OCI-LY7 (cell line): Measurements from ENCODE around the gene OPTN. TPM values are rescaled to one million over a fixed set of nuclear protein-coding genes. Genes with fewer than 3 reads are reported as not detected.

Experiments used
- BruUV-seq: library from RNA; stranded (reverse); fragments of 400-500 nt; replicated peaks from 2 replicates; lab custom pipeline; 2021; lab: Mats Ljungman, UMichigan
- CTCF ChIA-PET: fragments of 300-600 bp; sonication (Branson Sonifier 250); formaldehyde crosslinking; loops from one replicate; lab custom pipeline; 2022; ENCODE audit warnings: antibody characterized with exemption; ENCODE audit not compliant: unreplicated experiment; lab: Charles Lee
- POLR2A ChIA-PET: fragments of 300-600 bp; sonication (Branson Sonifier 250); formaldehyde crosslinking; loops from one replicate; lab custom pipeline; 2022; ENCODE audit warnings: antibody characterized with exemption; lab: Charles Lee
- DNase-seq: peaks from one replicate; pipeline ENCODE4 v3.0.0-alpha.2; 2015; ENCODE audit warnings: low spot score
- H2AFZ ChIP-seq: fragments of 200-600 bp; sonication (generic), shearing (Covaris generic); 2 replicates; pipeline ENCODE4 v1.6.1; 2014; ENCODE audit warnings: mild to moderate bottlenecking, antibody characterized with exemption, low read length, moderate library complexity
- H3K27ac ChIP-seq: fragments of 200-600 bp; sonication (generic); 2 replicates; pipeline ENCODE4 v1.5.1; 2014; ENCODE audit warnings: mixed run types, low read depth, mild to moderate bottlenecking, moderate library complexity, low read length, inconsistent platforms; ENCODE audit not compliant: poor library complexity, severe bottlenecking
- H3K36me3 ChIP-seq: fragments of 200-600 bp; sonication (generic); 2 replicates; pipeline ENCODE4 v1.6.1; 2014; ENCODE audit warnings: mild to moderate bottlenecking, antibody characterized with exemption, low read length, moderate library complexity, mixed read lengths; ENCODE audit not compliant: insufficient read depth
- H3K4me1 ChIP-seq: fragments of 200-600 bp; sonication (generic); 2 replicates; pipeline ENCODE4 v1.5.1; 2014; ENCODE audit warnings: mild to moderate bottlenecking, low read length; ENCODE audit not compliant: insufficient read depth, poor library complexity, severe bottlenecking
- H3K4me2 ChIP-seq: fragments of 200-600 bp; sonication (generic); 2 replicates; pipeline ENCODE4 v1.6.1; 2014; ENCODE audit warnings: mild to moderate bottlenecking, low read length
- H3K4me3 ChIP-seq: fragments of 200-600 bp; sonication (generic); 2 replicates; pipeline ENCODE4 v1.5.1; 2014; ENCODE audit warnings: mild to moderate bottlenecking, low read depth, low read length; ENCODE audit not compliant: poor library complexity, severe bottlenecking
- H3K79me2 ChIP-seq: fragments of 200-600 bp; sonication (generic); 2 replicates; pipeline ENCODE4 v1.6.1; 2016; ENCODE audit warnings: low read depth, mild to moderate bottlenecking, low read length, moderate library complexity, mixed read lengths; ENCODE audit not compliant: insufficient read depth
- H3K9me2 ChIP-seq: fragments of 200-600 bp; sonication (generic); 2 replicates; pipeline ENCODE4 v1.6.1; 2016; ENCODE audit warnings: mild to moderate bottlenecking, low read length, mixed read lengths; ENCODE audit not compliant: insufficient read depth
- H3K9me3 ChIP-seq: fragments of 200-600 bp; sonication (generic); 2 replicates; pipeline ENCODE4 v1.6.1; 2014; ENCODE audit warnings: mild to moderate bottlenecking, mixed run types, low read length, mixed read lengths
- H4K20me1 ChIP-seq: fragments of 200-600 bp; sonication (generic); 2 replicates; pipeline ENCODE4 v1.6.1; 2014; ENCODE audit warnings: mild to moderate bottlenecking, antibody characterized with exemption, low read length, moderate library complexity, mixed read lengths; ENCODE audit not compliant: insufficient read depth
- EZH2phosphoT487 ChIP-seq: fragments of 200-600 bp; sonication (generic); IDR thresholded peaks from 2 replicates; pipeline ENCODE4 v1.6.1; 2018; ENCODE audit warnings: low read depth, borderline replicate concordance, mild to moderate bottlenecking, mixed run types, antibody characterized with exemption, low read length, moderate library complexity, mixed read lengths
- intact Hi-C: fragments of 100-400 bp; cut with micrococcal nuclease; formaldehyde crosslinking; loops from one replicate; pipeline ENCODE4 v1.10.0; 2022; ENCODE audit not compliant: unreplicated experiment
- total RNA-seq, 2 experiments: library from RNA; depleted of rRNA in 1 of 2; stranded (reverse); fragments of >200 nt in 1 of 2; shearing (Covaris generic) in 1 of 2; gene quantifications; 2 replicates each; pipeline ENCODE4 v1.2.3, GENCODE V29; 2014 to 2022
- TF ChIP-seq, protein P1 (sequence below): fragments of 200-600 bp; sonication (generic); conservative IDR thresholded peaks from 2 replicates; pipeline ENCODE4 v1.5.1; 2014; ENCODE audit warnings: mild to moderate bottlenecking, antibody characterized with exemption, low read length, moderate library complexity, mixed read lengths

The OPTN gene
- total RNA-seq, 2 experiments from 2014 or later: 0.60 to 3.6 TPM

GRCh38 chr10:13158401-13158800 is 58.4 kb downstream of the OPTN start:
- ChIA-PET POLR2A (interaction anchor here (1.0 kb wide), 1 partner anchor 147 kb away, joined by 3 read pairs; no protein-coding TSS in a partner anchor), CTCF (no interaction called here)
- Histone ChIP-seq H3K4me1 (peaks cover 20% of the 10 kb centered on the region), H3K27ac (no peak overlapping the region), H3K4me2 (no peak overlapping the region), H3K36me3 (peaks cover 2% of the 10 kb centered on the region; the same call in 1 of the 2 replicates), H3K9me2 (no peaks in the 10 kb centered on the region), H2AFZ (no peak overlapping the region), H3K9me3 (no peaks in the 10 kb centered on the region), H4K20me1 (peaks cover 3% of the 10 kb centered on the region; the same call in 1 of the 2 replicates), H3K79me2 (peaks cover 19% of the 10 kb centered on the region), H3K4me3 (peak overlapping the region; percentile 41)
- DNase-seq: no peak
- intact Hi-C loops: no loop called here
- TF ChIP-seq, protein P1, sequence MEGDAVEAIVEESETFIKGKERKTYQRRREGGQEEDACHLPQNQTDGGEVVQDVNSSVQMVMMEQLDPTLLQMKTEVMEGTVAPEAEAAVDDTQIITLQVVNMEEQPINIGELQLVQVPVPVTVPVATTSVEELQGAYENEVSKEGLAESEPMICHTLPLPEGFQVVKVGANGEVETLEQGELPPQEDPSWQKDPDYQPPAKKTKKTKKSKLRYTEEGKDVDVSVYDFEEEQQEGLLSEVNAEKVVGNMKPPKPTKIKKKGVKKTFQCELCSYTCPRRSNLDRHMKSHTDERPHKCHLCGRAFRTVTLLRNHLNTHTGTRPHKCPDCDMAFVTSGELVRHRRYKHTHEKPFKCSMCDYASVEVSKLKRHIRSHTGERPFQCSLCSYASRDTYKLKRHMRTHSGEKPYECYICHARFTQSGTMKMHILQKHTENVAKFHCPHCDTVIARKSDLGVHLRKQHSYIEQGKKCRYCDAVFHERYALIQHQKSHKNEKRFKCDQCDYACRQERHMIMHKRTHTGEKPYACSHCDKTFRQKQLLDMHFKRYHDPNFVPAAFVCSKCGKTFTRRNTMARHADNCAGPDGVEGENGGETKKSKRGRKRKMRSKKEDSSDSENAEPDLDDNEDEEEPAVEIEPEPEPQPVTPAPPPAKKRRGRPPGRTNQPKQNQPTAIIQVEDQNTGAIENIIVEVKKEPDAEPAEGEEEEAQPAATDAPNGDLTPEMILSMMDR: no peak
- TF ChIP-seq EZH2phosphoT487: no peak
- BruUV-seq: no TSS peak

DNA sequence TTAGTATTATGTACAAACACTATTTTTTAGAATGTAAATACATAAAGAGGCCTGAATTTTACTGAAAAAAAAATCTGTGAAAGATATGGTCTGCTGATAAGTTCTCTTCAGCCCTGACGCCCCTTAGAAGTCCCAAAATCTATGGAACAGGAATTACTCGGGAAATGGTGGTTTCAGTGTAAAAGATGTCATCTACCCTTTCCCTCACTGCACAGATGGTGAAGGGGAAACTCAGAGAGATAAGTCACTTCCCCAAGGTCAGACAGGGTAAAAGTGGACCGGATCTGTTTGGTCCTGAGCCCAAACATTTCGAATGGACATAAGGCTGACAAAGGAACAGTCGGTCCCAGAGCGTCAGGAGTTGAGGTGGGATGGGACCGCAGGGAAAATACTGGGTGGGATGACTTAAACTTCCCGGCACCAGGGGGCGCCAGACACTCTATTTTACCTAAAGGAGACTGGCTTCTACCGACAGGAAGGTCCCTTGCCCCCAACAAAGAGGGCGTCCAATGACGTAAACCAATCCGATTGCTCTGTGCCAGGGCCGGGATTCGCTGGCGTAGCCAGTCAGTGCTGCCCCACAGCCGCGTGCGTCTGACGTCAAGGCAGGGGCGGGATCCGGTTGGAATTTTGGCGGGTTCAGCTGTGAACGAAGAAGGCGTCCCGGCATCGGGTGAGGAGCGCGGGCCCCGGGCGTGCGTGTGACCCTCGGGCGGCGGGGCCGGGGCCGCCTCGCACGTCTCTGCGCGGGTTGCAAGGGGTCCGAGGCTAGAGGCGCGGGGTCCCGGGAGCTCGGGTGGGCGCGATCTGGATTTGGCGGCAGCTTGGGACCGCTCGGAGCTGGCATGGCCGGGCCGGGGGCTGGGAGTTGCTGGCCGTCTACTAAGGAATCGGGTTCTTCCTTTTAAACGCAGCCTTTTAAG is 61.2 kb downstream of the OPTN start, which contains the start of gene MCM10:
Gene MCM10, plus strand, starts transcription at position 625 of the 923 bp plus-strand sequence. CDS start 2,645 bp downstream, outside the sequence.
- no peaks in the 10 kb centered on the region for H3K9me3 ChIP-seq
- peak within 1 kb of the TSS; percentile 99 for H2AFZ ChIP-seq
- no TSS peak for BruUV-seq
- ChIA-PET POLR2A (interaction anchor here (0.5 to 2.2 kb wide), 5 partner anchors 16 to 1933 kb away, joined by 3 to 6 read pairs (median 4); no protein-coding TSS in a partner anchor), CTCF (interaction anchor here (0.8 to 1.1 kb wide), 2 partner anchors 141 to 279 kb away, joined by 3 read pairs; no protein-coding TSS in a partner anchor)
- peaks cover 30% of the 10 kb centered on the region for H3K4me1 ChIP-seq
- peaks cover 44% of the 10 kb centered on the region for H3K79me2 ChIP-seq
- H3K9me2 ChIP-seq: no peaks in the 10 kb centered on the region
- peak within 1 kb of the TSS; percentile 80 for H3K4me3 ChIP-seq
- TF ChIP-seq, protein P1: peak; percentile 90
- TF ChIP-seq EZH2phosphoT487: no peak
- H3K4me2 ChIP-seq: peak within 1 kb of the TSS; percentile 89
- intact Hi-C loops: loop anchor here (1.0 to 2.0 kb wide), 3 partner anchors 141 to 280 kb away; no protein-coding TSS in a partner anchor
- peak within 1 kb of the TSS; percentile 24 for H3K27ac ChIP-seq
- DNase-seq: peak; percentile 100
- peaks cover 3% of the 10 kb centered on the region; the same call in 1 of the 2 replicates for H4K20me1 ChIP-seq
- peaks cover 30% of the 10 kb centered on the region for H3K36me3 ChIP-seq
